ENCODE data around the gene BTBD16.

BTBD16 gene

GRCh38 chr10:122368502-122369254 is 97.6 kb downstream of the BTBD16 start:
- no peak overlapping the region for H3K27ac Mint-ChIP-seq
- H3K4me3 Mint-ChIP-seq = no peak overlapping the region
- H3K4me1 Mint-ChIP-seq = peaks cover 2% of the 10 kb centered on the region
- no peak for ATAC-seq
- DNase-seq (ENCODE audit: low spot score in 2 of 2) = peak in 1 of 2 donors; percentile 45
- no peaks in the 10 kb centered on the region for H3K9me3 Mint-ChIP-seq
- H3K36me3 Mint-ChIP-seq = no peaks in the 10 kb centered on the region

DNA sequence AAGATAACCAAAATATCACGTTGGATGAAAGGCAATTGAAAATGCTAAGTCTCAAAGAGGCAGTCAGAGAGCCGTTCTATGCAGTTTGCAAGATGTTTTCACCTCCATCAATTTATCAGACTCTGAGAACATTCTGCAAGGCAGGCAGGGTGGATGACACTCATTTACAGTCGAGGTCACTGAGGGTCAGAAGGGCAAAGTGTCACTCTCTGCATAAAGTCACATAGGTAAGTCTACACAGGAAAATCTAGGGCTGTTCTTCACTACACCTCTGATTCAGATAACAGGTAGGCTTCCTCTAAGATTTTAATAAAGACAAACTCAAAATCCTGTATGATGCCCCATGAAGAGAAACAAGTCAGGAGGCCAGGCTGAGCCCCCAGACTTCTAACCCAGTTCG is 102.0 kb downstream of the BTBD16 start:
- H3K27ac Mint-ChIP-seq = no peak overlapping the region
- H3K4me1 Mint-ChIP-seq = peaks cover 24% of the 10 kb centered on the region
- no peak overlapping the region for H3K4me3 Mint-ChIP-seq
- no peaks in the 10 kb centered on the region for H3K9me3 Mint-ChIP-seq
- ATAC-seq (no peak), DNase-seq (ENCODE audit: low spot score in 2 of 2) (peak in 1 of 2 donors; percentile 44)
- H3K36me3 Mint-ChIP-seq = peaks cover 7% of the 10 kb centered on the region

DNA sequence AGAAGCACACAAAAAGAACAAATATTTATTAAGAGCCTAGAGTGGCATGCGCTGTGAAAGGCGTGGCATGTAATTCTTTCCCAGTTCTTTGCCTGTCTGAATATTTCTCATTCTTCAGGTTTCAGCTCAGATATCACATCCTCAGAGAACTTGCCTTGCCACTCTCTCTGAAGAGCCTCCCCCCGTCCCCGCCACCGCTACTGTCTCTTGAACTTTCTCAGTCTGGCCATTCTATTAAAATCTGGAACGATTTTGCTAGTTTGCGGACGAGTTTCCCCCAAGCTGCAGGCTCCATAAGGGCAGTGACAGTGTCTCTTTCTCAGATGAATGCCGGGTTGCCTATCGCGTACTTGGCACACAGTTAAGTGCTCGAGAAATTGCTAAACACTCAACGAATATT is 102.6 kb downstream of the BTBD16 start:
- Mint-ChIP-seq H3K27ac (no peak overlapping the region), H3K9me3 (no peaks in the 10 kb centered on the region), H3K4me3 (peak overlapping the region; percentile 90), H3K36me3 (peaks cover 7% of the 10 kb centered on the region), H3K4me1 (peaks cover 24% of the 10 kb centered on the region)
- DNase-seq (ENCODE audit: low spot score in 2 of 2) (peak in 1 of 2 donors; percentile 48), ATAC-seq (no peak)

- peak; percentile 89 to 92 for DNase-seq (ENCODE audit: low spot score in 2 of 2)
- H3K9me3 Mint-ChIP-seq = no peaks in the 10 kb centered on the region
- ATAC-seq = peak; percentile 91
- peaks cover 28% of the 10 kb centered on the region for H3K4me1 Mint-ChIP-seq
- H3K36me3 Mint-ChIP-seq = peaks cover 7% of the 10 kb centered on the region
- H3K27ac Mint-ChIP-seq = peak within 1 kb of the TSS; percentile 97
- H3K4me3 Mint-ChIP-seq = peak within 1 kb of the TSS; percentile 90
Observed at GRCh38 chr10:122374237-122374858, 103.3 kb downstream of the BTBD16 start, which contains the start of gene PLEKHA1. Gene PLEKHA1 (plus strand): TSS chr10:122374708. CDS start chr10:122393201, 18,493 bp downstream.

DNA sequence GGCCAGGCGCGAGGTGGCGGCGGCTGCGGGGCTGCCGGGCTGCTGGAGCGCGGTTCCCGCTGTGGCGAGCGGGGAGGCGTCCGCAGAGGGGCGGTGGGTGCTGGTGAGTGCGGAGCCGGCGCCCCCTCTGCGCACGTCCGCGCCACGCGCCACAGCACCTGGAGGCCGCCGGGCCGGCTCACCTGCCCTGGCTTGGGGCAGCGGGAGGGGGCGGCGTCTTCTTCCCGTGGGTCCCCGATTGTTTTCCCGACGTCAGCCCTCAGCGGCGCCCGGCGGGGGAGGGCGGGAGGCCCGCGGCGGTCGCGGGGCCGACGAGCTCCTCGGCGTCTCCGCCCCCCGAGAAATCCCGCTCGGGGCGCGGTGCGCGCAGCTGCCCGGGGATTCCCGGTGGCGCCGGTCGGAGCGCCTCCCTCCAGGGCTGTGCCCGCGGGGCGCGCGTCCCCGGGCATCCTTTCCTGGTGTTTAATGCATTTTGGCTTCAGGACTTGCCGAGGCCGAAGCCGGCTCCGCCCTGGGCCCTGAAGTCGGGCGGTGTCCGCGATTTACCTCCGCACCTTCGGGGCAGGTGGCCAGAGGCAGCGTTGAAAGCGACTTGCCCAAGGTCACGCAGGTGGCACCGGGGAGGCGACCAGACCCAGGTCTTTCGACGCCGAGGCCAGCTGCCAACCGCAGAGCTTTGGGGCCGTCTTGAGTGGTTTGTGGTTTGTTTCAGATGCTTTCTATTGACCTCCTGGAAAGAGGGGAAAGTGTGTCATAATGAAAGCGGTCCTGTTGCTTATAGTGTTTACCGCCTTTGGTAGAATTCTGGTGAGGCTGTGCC is 104.0 kb downstream of the BTBD16 start:
- H3K4me3 Mint-ChIP-seq = peak overlapping the region; percentile 90
- peak overlapping the region; percentile 97 for H3K27ac Mint-ChIP-seq
- peaks cover 33% of the 10 kb centered on the region for H3K4me1 Mint-ChIP-seq
- ATAC-seq (peak; percentile 77), DNase-seq (ENCODE audit: low spot score in 2 of 2) (peak; percentile 68 to 90)
- peaks cover 7% of the 10 kb centered on the region for H3K36me3 Mint-ChIP-seq
- H3K9me3 Mint-ChIP-seq = no peaks in the 10 kb centered on the region

GRCh38 chr10:122375679-122376160 is 104.6 kb downstream of the BTBD16 start:
- H3K9me3 Mint-ChIP-seq = no peaks in the 10 kb centered on the region
- peaks cover 40% of the 10 kb centered on the region for H3K4me1 Mint-ChIP-seq
- ATAC-seq = no peak
- no peak for DNase-seq (ENCODE audit: low spot score in 2 of 2)
- peak overlapping the region; percentile 97 for H3K27ac Mint-ChIP-seq
- peaks cover 7% of the 10 kb centered on the region for H3K36me3 Mint-ChIP-seq
- peak overlapping the region; percentile 90 for H3K4me3 Mint-ChIP-seq

DNA sequence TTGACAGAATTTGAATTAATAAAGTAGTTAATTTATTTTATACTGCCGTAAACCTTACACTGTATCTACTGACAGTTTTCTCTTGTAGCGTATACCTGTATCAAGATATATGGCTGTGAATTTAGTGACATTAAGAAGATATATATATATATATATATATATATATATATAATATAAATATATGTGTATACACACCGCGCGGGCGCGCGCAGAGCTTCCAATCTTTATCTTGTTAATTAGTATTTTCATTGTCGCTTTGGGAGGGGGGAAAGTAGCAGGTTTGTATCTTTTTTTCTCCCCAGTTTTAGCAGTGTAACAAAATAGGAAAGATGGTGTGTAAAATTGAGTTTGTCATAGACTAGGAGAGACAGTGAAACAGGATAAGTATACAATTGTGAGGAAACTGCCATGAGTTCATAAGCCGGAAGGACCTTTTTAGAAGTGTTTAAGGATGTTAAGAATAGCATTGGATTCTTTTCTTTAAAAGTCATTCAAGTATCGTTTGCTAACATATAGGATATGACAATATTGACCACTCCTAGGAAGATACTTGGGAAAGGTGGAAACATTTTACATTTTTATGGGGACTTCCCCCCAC is 105.4 kb downstream of the BTBD16 start:
- H3K36me3 Mint-ChIP-seq = peaks cover 7% of the 10 kb centered on the region
- H3K27ac Mint-ChIP-seq = no peak overlapping the region
- H3K4me1 Mint-ChIP-seq = peaks cover 47% of the 10 kb centered on the region
- DNase-seq (ENCODE audit: low spot score in 2 of 2) = no peak
- no peak overlapping the region for H3K4me3 Mint-ChIP-seq
- no peaks in the 10 kb centered on the region for H3K9me3 Mint-ChIP-seq
- ATAC-seq = no peak

DNA sequence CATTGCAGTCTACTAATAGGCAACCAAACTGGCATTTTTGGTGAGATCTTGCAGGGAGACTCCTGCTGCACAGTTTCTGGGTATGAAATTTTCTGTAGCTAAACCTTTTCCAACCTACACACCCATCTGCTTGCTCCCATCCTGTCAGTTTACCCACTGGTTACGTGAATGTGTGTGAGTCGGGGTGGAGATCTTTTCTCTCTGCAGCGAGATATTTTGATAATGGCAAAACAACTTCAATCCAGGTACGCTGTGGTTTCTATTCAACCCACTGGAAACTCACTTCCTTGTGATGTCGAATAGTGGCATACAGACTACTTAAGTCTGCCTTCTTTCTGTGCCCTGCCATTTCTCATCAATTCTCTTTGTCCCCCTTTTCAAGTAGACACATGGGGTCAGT is 107.9 kb downstream of the BTBD16 start:
- ATAC-seq (no peak), DNase-seq (ENCODE audit: low spot score in 2 of 2) (no peak)
- peaks cover 56% of the 10 kb centered on the region for H3K4me1 Mint-ChIP-seq
- H3K27ac Mint-ChIP-seq = no peak overlapping the region
- H3K9me3 Mint-ChIP-seq = no peaks in the 10 kb centered on the region
- H3K36me3 Mint-ChIP-seq = peaks cover 14% of the 10 kb centered on the region
- H3K4me3 Mint-ChIP-seq = no peak overlapping the region

GRCh38 chr10:122379537-122379936 is 108.4 kb downstream of the BTBD16 start:
- Mint-ChIP-seq H3K4me3 (no peak overlapping the region), H3K27ac (no peak overlapping the region), H3K4me1 (peaks cover 55% of the 10 kb centered on the region), H3K36me3 (peaks cover 14% of the 10 kb centered on the region), H3K9me3 (no peaks in the 10 kb centered on the region)
- ATAC-seq = no peak
- DNase-seq (ENCODE audit: low spot score in 2 of 2) = no peak

- H3K27ac Mint-ChIP-seq = no peak overlapping the region
- DNase-seq (ENCODE audit: low spot score in 2 of 2) (no peak), ATAC-seq (no peak)
Observed at GRCh38 chr10:122380703-122381102, 109.6 kb downstream of the BTBD16 start.

DNA sequence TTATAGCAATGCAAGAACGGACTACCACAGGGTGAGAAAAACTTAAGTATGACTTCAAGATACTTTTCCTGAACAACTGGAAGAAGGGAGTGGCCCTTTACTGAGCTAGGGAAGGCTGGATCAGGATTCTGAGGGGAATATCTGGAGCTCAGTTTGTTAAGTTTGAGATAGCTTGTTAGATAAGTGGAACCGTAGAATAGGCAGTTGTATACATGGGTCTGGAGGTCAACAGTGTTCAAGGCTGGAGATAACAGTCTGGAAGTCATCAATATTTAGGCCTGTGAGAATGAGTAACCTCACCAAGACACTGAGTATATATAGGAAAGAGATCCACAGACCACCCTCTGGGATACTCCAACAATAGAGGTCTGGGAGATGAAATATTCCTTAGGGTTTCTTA is 110.6 kb downstream of the BTBD16 start:
- no peak overlapping the region for H3K27ac Mint-ChIP-seq

More at GRCh38 chr10:122380703-122381102, 109.6 kb downstream of the BTBD16 start:
- Mint-ChIP-seq H3K9me3 (no peaks in the 10 kb centered on the region), H3K4me3 (no peak overlapping the region), H3K4me1 (peaks cover 49% of the 10 kb centered on the region), H3K36me3 (peaks cover 7% of the 10 kb centered on the region)

GRCh38 chr10:122386514-122386913 is 115.4 kb downstream of the BTBD16 start:
- Mint-ChIP-seq H3K36me3 (peaks cover 19% of the 10 kb centered on the region), H3K27ac (no peak overlapping the region), H3K9me3 (no peaks in the 10 kb centered on the region), H3K4me1 (peaks cover 48% of the 10 kb centered on the region), H3K4me3 (no peak overlapping the region)
- no peak for ATAC-seq
- no peak for DNase-seq (ENCODE audit: low spot score in 2 of 2)

More for the DNA sequence above, 110.6 kb downstream of the BTBD16 start:
- Mint-ChIP-seq H3K36me3 (peaks cover 6% of the 10 kb centered on the region), H3K4me3 (no peak overlapping the region), H3K4me1 (peaks cover 45% of the 10 kb centered on the region), H3K9me3 (no peaks in the 10 kb centered on the region)
- ATAC-seq = no peak
- DNase-seq (ENCODE audit: low spot score in 2 of 2) = no peak

- peak overlapping the region; percentile 9 for H3K27ac Mint-ChIP-seq
- H3K4me3 Mint-ChIP-seq = no peak overlapping the region
- ATAC-seq = no peak
- H3K36me3 Mint-ChIP-seq = peaks cover 19% of the 10 kb centered on the region
- no peak for DNase-seq (ENCODE audit: low spot score in 2 of 2)
- H3K9me3 Mint-ChIP-seq = no peaks in the 10 kb centered on the region
- peaks cover 44% of the 10 kb centered on the region for H3K4me1 Mint-ChIP-seq
Observed at GRCh38 chr10:122387572-122387971, 116.5 kb downstream of the BTBD16 start.
